ENCODE measurements around the gene FBXW12. TPM values are rescaled to one million over a fixed set of nuclear protein-coding genes. Genes with fewer than 3 reads are reported as not detected.

Gene FBXW12
- total RNA-seq, 1 donor from 2014 or later = not detected

DNA sequence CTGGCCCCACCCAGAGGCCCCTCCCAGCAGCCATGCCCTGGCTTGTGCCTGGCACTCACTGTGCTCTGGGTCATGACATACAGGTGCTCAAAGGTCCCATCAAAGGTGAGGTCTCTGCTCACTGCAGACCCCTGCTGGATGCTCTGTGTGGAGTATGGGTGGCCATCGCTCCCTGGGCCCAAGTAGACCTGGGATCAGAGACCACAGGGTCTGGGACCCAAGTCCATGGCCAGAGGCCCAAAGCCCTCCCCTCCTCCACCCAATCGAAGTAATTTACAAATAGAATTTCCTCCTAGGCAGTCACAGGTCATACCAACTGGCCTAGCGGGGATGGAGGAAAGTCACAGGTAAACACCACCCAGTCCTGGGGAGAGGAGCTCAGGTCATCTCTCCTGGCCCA, 50.3 kb downstream of the FBXW12 start:
- DNase-seq (ENCODE audit: low spot score) = no peak

DNA sequence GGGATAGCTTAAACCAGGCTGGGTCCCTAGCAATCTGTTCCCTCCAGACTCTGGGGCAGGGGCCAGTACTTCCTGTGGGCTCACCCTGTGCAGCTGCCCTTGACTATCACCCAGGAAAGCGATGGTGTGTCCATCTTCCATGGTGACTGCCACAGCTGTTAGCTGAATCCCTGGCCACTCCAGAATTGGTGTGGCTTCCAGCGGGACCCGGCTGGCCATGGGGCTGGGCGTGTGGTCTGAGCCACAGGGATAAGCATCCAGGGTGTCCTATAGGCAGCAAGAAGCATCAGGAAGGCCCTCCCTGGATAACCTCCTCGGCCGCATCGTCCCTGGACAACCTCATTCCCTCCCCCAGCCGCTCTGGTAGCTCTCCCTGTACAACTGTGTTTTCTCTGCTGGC, 50.7 kb downstream of the FBXW12 start:
- DNase-seq (ENCODE audit: low spot score) = no peak

DNA sequence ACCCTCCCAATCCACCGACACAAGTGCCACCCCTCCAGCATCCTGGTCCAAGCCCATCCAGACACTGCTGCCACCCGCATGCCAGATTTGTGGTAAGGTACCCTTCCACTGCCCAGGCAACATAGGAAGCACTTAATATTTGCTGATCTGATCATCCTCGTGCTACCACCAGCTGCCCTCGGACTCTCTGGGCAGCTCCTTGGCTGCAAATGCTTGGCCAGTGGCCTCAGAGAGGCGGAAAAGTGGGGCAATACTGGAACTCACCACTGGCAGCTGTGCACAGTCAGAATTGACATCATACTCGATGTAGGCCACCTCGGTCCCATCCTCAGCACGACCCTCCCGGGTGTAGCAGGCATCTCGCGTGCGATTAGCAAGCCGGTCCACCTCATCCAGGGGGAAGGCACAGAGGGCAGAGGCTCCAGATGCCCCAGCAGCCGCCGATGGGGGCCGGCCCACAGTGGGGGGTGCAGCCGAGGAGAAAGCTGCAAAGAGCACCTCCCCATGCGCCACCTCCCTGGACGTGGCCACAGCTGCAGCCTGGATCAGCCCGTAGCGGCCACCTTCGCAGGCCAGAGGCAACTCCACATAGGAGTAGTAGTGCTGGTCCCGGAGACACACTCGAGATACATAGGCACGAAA, 51.3 kb downstream of the FBXW12 start:
- DNase-seq (ENCODE audit: low spot score) = no peak

DNA sequence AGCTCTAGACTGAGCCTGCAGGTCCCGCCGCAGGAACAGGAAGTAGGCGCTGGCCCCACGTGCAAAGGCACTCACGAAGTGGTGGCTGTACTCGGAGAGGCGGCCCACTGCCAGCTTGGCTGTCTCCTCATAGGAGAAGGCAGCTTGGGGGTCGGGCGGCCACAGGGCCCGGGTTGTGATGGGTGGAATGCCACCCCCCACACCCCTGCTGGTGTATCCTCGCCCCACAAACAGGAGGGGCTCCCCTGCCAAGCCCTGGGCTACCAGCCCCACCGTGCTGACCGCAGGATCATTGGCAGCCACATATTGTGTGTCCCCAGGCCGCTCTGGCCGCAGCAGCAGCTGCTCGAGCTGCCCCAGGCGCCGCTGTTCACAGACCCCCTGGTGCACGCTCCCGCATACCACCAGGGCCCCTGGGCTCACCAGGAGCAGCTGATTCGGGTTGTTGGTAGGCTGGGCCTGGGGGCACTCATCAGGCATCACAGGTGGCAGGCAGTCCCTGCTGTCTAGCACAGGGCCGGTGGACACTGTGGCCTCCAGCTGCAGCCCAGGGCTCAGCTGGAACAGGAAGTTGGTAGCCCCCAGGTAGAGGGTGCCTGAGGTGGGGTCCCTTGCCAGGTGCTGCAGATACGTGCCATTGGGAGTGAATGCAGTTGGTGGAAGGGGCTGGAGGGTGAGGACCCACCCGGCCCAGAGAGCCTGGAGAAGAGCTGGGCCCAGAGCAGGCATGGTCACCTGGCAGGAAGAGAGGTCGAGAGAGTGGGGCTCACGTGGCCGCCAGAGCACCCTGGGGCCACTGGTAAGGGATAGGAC, 52.1 kb downstream of the FBXW12 start:
- no peak for DNase-seq (ENCODE audit: low spot score)

DNA sequence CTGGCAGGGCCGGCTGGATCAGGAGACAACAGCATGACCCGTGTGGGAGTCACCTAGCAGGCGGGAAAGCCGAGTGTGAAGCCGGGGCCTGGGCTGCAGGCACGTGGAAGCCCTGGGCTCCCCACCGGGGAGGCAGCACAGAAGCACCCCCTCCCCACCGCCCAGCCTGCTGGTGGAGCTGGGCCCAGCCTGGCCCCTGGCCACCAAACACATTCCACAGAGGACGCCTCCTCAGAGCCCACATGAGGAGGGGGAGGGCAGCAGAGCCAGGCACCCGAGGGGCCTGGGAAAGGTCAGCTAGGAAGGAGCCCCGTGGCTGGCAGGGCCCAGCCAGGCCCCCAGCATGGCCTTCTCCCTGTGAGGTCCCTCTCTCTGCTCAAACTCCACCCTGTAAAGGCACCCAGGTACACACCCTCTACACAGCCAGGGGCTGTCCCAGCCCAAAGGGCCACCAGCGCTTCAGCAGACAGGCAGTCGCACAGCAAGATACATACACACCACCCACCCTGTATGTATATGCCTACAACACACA, 53.3 kb downstream of the FBXW12 start:
- no peak for DNase-seq (ENCODE audit: low spot score)

DNA sequence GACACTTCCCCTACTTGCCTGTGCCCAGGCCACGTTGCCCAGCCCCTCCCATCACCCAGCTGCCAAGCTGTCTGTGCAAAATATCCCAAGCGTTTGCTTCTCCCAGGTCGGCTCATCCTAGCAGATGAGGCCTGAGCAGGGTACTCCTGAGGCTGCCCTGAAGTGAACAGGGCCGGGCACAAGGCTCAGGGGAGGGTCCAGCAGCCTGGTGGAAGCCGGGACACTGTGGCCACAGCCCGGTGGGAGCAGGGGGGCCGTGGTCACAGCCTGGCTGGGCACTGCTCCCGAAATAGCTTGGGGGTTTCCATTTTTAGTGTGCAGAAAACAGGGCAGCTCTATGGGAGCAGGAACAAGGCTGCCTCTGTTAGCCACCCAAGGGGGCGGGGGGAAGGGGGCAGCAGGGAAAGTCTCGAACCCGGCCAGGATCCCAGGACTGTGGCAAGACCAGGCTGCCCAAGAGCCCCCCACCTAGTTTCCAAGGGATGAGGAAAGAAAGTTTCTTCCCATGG, 54.4 kb downstream of the FBXW12 start:
- no peak for DNase-seq (ENCODE audit: low spot score)

DNA sequence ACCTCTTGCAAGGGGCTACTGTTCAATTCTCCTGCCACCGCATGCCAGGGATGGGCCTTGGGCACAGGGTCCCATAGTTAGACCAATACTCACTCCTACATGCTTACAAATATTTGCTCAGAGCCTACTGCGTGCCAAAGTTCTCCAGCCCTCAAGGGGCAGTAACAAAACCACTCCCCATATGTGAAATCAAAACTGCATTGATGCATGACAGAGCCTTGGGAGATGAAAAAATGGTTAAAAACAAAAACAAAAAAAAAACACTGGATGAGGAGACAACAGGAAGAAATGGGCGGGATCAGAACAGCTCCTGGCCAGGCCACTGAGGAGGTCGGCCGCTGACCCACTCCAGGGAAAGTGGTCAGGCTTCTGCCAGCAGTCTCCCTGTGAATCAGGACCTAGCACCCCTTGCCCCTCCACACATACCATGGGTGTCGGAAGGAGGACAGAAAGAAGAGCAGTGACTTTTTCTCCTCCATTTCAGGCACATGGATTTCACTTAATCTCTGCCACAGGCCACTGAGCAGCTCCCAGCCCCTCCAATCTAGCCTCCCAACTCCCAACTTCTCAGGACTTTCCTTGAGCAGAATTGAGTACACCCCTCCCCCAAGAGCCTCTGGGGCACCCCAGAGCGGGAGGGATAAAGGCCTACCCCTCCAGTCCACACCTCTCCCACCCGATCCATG, 55.1 kb downstream of the FBXW12 start:
- no peak for DNase-seq (ENCODE audit: low spot score)

DNA sequence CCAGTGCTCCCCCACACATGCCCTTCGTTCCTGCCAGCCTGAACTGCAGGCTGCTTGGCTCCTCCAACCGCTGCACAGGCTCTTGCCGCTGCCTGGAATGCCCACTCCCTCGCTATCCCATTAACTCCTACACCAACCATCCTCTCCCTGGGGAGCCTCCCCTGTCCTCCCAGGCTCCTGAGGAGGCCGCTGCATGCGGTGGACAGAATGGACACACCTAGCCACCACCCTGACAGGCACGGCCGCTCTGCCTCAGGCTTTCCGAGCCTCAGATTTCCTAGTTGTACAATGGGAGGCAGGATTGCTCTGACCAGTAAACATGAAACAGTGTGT, 55.6 kb downstream of the FBXW12 start:
- DNase-seq (ENCODE audit: low spot score) = no peak

DNA sequence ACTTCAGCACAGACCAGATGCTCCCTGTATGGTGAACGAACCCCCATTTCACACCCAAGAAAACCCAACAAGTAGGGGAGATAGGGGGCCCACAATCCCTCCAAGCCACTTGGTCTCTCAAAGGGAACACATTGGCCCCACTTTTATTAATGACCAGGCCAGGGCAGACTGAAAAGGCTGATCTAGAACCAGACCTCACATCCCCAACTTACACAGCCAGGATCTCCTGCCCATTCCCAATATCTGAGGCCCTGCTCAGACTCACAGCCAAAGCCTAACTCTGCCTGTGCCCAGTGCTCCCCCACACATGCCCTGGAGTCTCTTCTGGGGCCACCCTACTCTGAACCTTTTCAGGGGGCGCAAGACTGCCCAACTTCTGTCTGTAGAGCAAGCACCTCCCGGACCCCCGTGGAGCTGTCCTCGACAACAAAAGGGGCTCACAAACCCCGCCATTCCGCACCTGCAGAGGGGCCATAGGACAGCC, 56.1 kb downstream of the FBXW12 start:
- DNase-seq (ENCODE audit: low spot score) = no peak

DNA sequence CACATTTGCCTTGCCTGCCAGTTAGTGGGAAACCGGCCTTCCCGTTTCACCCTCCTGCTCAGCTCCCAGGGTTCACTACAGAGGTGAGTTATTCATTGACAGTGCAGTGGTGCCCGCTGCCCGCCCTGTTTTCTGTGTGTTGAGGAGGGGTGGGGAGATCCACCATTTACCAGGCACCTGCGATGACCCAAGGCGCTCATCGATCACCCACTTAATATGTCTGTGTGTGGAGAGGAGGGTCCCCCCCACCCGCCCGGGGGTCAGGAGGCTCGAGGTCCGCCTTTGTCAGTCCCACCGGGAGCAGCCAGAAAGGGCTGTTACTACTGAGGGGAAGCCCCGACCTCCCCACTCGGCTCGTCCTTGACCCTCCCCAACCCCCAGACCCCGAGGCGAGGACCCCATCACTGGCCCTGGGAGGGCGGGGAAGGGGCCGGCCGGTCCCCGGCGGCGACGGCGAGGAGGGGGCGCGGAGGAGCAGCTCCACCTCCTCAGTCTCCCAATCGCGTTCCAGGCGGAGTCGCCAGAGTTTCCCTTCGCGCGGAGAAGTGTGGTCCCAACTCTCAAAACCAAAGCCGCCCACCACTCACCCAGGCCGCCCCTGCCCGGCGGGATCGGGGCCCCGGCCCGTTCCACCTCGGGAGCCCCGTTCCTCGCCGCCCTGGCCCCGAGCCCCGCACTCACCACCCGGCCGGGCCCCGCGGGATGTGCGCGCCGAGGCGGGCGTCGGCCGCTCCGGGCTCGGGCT, 56.7 kb downstream of the FBXW12 start:
- peak; percentile 67 for DNase-seq (ENCODE audit: low spot score)

DNA sequence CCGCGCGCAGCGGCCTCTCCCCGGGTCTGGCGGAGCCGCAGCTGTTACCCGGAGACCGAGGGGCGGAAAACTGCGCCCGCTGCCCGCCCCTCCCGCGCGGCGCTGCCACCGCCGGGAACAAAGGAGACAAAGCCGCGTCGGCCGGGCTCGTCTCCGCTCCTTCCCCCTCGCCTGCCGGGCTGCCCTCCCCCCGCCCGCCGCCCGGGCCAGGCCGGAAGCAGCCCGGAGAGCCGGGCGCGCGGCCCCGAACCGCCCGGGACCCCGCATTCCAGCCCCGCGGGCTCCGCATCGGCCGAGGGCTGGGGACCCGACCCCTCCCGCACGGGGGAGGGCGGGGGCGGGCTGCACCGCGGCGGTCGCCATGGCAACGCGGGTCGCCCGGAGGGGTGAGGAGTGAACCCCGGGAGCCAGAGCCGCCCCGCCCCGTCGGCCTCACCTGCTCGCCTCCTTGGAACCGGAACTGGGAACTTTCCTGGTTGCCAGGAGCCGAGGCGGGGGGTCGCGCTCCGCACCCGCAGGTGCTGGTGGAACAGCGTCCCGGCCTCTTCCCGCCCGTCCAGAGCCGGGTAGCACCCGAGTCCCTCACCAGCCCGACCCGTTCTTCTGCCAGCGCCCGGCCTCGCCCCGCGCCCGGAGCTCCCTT, 57.4 kb downstream of the FBXW12 start:
- DNase-seq (ENCODE audit: low spot score) = peak; percentile 63

DNA sequence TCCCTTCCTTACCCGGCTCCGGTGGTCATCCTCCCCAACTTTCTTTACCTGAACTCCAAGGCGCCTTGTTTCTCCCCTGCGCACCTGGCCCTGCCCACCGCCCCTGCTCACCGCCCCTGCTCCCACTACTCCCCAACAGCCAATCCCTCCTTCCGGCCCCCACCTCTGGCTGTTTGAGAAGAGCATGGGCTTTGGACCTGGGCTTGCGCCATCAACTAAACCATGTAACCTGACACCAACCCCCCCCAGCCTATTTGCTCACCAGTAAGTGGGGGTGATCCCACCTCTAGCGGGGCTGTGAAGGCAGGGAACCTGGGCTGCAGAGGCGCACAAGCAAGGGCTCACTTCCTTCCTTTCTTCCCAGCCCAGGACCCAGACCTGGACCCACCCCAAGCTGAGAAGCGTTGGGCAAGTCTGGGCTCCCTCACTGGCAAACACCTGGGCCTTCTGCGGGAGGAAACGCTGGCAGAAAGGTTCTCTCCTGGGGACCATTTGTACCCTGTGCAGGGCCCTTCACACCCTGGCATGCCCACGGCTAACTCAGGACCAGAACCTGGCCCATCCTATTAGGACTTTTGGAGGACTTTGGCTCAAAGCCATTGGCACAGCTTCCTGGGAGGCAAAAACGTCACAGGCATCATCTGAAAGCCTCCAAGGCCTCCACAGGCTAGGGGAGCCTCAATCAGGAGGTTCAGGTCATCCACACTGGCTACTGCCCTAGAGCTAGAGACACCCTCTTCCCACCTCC, 58.1 kb downstream of the FBXW12 start, which contains the start of gene PLXNB1:
TSS of gene PLXNB1 (minus strand) at position 127 of the 748 bp plus-strand sequence. CDS start 5,475 bp downstream, outside the sequence.
- peak; percentile 72 for DNase-seq (ENCODE audit: low spot score)

DNA sequence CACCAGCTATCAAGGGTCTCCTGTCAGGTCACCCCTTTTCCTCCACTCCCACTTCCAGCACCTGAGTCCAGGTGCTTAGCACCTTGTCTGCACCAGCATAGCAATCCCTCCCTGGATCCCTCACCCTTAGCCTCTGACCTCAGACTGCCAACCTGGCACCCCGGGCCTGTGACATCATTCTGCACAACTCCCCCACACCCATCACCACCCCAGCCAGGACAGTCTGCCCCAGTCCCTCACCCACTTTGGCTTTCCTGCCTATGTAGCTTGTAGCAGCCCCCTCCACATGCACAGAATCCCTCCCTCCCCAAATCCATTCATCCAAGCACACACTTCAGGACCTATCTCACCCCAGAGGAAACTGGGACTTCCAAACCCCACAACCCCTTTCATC, 58.7 kb downstream of the FBXW12 start:
- no peak for DNase-seq (ENCODE audit: low spot score)

DNA sequence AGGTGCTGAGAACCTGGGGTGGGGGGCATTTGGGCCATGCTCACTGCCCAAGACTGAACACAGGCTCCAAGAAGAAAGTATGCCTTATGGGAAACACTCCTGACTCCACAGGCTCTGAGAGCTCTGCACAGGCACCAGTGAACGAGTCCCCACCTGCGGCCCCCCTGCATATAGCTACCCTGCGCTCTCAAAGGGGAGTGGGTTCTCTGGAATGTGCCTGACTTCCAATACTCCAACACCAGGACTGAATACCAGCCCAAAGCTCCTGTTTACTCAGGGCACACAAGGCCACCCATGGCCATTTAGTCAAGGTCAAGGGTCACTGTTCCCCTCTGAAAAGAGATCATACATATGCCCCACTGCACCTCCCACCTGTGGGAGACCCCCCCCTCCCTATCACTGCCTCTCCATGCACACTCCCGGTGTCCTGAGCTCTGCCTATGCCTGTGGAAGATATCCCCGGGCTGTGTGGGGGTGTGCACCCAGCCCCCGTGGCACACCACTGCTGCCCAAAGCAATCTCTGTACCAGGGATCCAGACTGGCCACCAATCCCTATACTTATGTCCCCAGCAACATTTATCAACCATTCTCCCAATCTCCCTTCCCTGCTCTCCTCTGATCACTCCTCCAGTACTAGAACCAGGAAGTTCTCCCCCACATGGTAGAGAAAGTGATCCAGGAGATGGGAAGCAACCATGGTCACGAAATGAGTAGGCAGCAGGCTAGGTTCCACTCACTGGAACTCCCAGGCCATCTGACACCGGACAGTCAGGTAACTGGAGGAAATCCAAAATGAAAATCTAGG, 59.4 kb downstream of the FBXW12 start:
- DNase-seq (ENCODE audit: low spot score) = no peak

DNA sequence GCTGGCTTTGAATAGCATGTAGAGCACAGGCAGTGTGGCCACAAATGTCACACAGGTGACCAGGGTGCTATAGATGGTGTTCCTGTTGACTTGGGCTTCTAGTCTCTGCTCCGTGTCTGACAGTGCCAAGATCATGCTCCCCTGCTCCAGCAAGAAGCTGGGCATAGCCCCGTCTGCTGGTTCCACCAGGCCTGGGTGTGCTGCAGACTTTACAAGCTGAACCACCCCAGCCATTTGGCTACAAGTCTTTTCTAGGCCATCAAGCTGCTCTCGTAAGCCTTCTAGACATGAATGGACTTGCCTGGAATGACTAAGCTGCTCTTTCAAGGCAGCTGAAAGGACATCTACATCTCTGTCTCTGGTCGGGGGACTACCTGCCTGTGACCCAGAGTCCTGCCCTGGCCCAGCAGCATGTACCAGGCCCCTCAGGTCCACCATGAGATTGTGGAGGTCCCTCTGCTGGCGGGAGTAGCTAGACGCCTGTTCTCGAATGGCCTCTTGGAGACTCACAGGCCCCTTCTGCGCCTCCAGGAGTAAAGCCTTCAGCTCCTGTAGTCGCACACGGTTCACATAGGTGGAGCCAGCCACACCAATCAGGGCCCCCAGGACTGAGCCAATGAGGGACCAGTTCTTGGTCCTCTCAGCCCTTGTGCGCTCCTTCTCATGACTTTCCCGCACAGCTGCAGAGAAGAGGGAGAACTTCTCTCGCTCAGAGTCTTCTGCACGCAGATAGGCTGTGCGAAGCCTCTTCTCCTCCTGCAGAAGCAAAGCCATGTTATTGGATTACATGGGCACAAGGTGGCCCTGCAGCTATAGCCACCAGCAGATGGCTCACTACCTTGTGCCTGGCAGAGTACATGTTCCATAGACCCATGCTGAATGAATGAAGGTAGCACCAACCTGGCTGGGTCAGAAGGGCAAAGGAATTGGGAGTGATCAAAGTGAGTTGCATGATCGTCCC, 60.7 kb downstream of the FBXW12 start:
- no peak for DNase-seq (ENCODE audit: low spot score)

DNA sequence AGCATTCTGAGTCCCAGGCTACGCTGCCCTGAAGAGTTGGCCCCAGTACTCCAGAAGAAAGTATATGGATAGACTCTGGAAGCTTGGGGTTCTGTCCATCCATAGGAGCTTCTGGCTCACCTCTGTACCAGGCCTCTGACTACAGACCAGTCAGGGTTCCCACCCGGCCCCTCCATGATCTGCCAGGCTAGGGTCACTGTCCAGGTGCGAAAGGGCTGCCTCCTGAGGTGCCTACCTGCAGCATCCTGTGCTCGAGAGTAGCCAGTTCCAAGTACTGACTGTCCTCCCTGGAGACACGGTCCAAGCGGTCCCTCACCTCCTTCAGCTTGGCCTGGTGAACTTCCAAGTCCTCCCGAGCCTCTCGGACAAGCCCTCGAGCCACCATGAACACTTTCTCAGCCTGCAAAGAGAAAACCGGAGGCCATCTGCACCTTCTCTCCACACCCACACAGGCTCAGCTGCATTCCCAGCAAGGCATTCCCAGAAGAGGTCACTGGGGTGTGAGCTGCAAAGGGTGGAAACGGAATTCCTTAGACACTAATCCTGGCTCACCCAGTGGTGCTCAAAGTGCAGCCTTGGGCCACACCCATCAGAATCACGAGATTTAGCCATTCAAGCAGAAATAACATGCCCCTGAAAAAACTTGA, 61.6 kb downstream of the FBXW12 start:
- peak; percentile 80 for DNase-seq (ENCODE audit: low spot score)

DNA sequence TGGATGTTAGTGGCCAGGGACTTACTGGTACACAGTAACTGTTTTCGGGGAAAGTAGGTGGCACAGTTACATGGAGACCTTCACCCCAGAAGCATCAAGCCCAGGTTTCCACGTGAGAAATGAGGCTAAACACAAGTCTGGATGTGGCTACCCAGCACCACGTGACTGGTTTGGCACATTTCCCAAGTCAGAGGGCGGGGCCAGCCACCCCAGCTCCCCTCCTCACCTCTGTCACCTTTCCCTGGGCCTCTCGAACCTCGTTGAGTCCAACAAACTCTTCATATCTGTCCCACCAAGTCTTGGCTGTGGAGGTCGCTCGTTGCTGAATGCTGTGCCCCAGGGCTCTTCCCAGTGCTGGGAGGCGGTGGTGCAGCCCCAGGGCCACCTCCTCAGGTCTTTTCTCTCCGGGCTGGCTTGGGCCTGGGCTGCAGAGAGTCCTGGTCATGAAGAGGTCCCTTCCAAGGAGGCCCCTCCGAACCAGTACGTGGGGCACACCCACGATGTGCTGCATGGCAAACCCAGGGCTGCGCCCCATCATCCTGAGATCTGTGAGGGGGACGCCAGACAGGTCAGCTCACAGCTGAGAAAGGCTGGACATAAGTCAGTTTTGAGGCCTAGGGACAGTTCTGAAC, 62.7 kb downstream of the FBXW12 start:
- no peak for DNase-seq (ENCODE audit: low spot score)
